HG03571 (cell line): ENCODE data around the gene OTULINL.

Experiments
- ATAC-seq: cut with Tn5 transposase; IDR thresholded peaks from one replicate; pipeline ENCODE4 v1.9.1; 2021; ENCODE audit not compliant: unreplicated experiment

OTULINL gene

DNA sequence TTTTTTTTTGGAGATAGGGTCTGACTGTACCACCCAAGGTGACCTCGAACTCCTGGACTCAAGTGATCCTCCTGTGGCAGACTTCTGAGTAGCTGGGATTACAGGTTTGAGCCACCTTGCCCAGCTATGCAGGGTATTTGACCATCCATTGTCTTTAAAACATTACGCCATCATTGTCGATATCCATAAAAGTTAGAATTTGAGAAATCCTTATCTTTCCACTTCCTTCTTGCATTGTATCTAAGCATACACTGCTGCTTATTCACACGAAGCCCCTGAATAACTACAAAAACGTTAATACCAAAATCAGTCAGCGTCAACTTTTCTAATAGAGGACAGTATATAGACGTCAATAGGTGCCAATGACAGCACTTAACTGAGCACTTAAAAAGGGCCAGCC lies 5.4 kb upstream of the OTULINL start:
- ATAC-seq, result no peak

DNA sequence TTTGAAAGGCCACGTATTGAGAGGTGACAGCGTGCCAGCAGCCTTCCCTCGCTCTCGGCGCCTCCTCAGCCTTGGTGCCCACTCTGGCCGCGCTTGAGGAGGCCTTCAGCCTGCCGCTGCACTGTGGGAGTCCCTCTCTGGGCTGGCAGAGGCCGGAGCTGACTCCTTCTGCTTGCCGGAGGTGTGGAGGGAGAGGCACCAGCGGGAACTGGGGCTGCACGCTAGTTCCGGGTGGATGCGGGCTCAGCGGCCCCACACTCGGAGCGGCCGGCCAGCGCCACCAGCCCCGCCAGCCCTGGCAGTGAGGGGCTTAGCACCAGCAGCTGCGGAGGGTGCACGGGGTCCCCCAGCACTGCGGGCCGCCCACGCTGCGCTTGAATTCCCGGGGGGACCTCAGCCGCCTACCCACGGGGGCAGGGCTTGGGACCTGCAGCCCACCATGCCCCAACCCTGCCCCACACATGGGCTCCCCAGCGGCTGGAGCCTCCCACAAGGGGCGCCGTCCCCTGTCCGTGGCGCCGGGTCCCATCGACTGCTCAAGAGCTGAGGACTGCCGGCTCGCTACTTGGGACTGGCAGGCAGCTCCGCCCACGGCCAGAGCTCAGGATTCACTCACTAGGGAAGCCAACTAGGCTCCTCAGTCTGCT lies 4.4 kb upstream of the OTULINL start:
- ATAC-seq, result no peak

DNA sequence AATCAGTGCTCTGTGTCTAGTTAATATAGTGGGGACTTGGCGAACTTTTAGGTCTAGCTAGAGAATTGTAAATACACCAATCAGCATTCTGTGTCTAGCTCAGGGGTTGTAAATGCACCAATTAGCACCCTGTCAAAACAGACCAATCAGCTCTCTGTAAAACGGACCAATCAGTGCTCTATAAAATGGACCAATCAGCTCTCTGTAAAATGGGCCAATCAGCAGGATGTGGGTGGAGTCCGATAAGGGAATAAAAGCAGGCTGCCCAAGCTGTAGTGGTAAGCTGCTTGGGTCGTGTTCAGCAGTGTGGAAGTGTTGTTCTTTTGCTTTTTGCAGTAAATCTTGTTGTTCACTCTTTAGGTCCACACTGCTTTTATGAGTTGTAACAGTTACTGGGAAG lies 3.6 kb upstream of the OTULINL start:
- no peak for ATAC-seq

DNA sequence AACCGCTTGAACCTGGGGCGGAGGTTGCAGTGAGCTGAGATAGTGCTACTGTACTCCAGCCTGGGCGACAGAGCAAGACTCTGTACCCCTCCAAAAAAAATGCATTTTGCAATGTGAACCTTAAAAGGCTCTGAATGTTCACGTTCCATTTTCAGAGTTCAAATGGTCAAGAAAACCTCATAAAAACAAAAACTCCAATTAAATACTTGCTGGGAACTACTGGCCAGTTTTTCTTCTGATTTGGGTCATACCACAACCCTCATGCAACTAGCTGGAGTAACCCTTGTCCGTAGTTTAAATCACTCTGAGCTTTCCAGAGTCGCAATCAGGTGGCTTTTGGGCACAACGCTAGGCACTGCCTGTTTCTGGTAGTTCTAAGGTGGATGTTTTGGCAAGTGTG lies 2.3 kb upstream of the OTULINL start:
- ATAC-seq, result no peak

DNA sequence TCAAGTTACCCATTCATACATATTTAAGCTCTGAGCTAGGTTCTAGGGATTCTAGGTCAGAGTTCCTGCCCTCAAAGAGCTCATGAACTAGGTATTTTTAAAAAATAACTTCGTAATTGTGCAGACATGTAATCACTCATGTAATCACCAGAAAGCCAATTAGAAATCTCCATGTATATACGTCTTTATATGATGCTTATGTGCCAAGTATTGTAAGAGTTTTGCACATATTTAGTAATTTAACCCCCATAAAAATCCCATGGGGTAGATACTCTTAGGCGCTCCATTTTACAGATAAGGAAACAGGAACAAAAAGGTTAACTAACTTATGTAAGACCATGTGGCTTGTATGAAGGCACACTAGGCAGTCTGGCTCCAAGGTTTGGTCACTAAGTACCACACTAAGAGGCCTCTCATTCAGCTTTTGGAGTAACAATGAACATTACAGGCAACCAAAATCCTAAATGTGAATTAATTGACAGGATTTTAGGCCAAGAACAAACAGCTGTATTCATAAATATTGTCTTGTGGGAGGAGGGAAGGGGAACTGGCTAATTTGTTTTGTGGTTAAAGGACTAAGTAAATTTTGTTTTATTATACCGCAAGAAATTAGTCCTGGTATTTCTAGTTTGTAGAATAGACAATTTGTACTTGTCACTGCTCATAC lies 1.7 kb upstream of the OTULINL start:
- no peak for ATAC-seq

DNA sequence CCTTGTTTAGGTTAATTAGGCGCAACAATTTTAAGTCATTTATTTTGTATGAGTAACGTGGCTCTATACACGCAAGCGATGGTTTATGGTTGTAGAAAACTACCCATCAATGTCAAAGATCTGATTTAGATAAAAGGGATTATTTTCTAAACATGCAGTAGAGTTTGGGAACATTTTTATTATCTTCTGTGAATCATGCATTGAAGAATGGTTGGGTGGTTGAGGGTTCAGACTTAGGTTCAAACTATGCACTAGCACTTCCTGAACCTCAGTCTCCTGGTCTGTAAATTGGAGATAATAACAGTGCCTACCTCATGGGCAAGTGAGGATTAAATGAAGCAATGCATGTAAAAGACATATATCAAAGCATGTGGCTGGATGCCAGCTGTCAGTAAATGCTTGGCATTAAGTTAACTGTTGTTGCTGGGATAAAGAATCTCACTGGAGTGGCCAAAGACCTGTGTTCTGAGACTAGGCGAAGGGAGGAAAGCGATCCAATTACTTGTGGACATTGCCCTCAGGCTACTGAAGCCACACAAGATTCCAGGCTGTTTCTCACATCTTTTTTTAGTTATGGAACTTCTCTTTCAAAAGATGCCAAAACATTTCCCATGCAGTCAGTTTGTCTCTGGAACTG lies 1.1 kb upstream of the OTULINL start:
- ATAC-seq, result no peak

DNA sequence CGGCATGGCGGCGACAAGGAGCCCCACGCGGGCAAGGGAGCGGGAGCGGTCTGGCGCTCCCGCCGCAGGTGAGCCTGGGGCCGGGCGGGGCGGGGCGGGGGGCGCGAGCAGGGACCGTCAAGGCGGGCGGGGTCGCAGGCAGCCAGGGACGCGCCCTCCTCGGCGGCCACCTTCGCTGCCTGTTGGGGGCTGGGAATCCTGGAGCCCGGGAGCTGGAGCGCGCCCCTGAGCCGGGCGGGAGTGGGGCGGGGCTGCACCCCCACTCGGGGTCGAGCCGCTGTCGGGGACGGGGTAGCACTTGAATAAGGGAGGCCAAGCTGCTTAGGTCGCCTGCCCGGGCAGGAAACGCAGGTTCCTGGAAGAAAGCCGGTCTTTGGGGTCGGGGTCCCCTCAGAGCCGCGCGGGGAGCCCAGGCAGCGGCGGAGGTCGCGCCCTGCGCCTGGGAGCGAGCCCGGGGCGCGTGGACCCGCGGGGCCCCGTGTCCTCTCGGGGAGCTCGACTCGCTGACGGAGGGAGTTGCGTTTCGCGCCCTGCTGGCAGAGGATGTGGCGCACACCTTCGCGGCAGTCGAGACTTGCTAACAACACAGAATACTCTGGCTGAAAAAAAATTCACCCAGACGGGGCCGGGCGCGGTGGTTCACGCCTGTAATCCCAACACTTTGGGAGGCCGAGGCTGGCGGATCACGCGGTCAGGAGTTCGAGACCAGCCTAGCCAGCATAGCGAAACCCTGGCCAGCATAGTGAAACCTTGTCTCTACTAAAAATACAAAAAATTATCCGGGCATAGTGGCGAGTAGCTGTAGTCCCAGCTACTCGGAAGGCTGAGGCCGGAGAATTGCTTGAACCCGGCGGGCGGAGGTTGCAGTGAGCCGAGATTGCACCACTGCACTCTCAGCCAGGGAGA lies 552 bp downstream of the OTULINL start:
- ATAC-seq, result peak; percentile 61

DNA sequence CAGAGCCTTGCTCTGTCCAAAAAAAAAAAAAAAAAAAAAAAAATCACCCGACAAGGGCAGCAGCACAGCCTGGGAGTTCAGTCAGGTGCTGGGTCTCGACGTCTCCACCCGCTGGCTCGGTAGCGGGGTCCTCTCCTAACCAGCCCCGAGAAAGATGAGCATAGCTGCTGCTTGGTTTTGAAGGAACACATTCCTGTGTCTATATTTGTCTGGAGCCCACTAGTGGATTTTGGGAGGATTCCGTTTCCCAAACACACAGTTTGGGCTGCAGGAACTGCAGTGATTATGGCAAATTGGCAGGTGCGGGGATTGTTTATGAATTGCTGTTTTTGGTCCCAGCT lies 1.2 kb downstream of the OTULINL start:
- ATAC-seq, result no peak

DNA sequence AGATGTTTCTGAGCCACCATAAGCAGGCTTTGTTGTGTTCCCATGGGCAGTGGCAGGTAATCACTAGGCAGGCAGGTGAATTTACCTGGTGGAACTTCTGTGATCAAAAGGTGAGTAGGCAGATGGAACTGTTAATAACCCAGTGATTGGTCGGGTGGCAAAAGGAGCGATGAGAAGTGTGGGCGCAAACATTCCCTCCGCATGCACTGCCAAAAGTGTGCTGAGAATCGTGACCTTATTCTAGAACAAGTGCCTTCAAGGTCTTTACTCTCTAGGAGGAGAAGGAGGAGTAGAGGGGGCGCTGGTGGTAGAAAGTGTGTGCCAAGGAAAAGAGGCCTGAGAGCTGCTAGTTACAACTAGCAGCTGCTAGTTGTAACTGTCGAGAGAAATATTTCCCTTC lies 3.3 kb downstream of the OTULINL start:
- no peak for ATAC-seq

DNA sequence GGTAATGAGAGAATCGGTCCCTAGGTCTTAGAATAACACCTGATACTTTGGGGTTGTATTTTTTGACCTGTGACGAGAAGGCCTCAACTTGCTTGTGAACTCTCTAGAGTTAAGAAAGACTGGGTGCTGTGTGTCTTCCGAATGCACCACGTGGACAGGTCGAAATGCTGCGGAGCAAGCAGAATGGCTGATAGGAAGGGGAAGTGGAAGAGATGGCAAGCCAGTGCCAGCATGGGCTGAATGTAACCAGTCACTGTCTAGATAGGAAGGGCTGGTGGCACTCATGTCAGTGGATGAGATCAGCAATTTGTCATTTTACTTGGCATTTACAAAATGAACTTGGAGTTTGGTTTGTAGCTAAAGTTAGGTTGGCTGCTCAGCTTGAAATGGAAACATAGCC lies 5.6 kb downstream of the OTULINL start:
- no peak for ATAC-seq

DNA sequence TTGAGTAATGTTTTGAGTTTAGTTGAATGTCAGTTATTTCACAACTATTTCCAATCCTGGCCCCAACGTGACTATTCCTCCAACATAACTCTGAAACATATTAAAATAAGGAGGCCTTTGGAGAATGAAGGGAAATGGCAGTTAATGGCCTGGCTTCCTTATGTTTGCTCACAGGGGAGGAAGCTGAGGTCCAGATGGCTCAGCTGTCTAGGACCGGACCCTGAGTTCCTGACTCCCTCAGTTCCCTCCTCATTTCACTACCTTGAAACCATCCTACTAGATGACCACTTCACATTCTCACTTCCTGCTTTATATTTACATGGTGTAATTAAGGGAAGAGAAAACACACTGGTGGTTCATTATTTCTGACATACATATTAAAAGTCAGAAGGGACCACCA lies 6.6 kb downstream of the OTULINL start:
- peak; percentile 78 for ATAC-seq

DNA sequence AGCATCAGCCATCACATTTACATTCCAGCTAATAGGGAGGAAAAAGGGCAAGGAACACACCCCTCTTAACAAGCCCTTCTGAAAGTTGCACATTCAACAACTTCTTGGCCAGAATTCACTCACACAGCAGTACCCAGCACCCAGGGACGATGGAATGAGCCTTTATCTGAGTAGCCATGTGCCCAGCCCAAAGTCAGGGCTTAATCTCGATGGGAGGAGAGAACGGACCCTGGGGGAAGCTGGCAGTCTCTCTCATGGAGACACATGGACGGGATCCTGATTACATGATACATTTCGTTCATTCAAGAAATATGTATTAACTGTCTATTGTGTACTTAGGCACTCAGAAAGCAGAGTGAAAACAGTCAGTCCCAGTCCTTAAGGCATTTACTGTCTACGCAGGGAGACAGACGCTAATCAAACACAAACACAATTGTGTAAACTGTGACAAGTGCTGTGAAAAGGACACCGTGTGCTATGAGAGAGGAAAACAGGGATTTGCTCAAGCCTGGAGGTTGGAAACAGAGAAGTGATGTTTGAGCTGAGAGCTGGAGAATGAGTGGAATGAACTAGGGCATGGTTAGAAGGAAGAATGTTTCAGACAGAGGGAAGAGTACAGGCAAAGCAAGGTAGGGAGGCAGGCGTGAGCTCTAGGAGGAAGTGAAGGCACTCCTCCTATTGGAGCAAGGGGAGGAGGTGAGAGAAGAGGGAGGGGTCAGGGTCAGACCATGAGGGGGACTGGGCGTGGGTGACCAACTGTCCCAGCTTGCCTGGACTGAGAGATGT lies 7.4 kb downstream of the OTULINL start:
- ATAC-seq, result no peak

DNA sequence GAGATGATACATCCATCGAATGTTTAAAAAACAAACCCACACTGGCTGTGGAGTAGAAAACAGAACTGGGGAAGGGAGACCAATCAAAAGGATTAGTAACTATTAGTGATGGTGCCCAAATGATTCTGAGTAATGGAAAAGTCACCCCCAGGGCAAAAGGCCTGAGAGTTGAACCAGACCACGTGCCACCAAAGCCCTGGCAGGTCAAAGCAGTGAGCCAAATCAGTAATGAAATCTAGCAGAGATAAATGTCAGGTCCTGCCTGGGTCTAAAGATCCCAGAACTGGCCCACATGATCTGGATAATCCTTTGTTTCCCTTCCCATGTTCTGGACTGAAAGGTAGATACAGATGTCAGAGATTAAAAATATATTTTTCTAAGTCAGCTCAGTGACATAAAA lies 9.4 kb downstream of the OTULINL start:
- ATAC-seq, result no peak

DNA sequence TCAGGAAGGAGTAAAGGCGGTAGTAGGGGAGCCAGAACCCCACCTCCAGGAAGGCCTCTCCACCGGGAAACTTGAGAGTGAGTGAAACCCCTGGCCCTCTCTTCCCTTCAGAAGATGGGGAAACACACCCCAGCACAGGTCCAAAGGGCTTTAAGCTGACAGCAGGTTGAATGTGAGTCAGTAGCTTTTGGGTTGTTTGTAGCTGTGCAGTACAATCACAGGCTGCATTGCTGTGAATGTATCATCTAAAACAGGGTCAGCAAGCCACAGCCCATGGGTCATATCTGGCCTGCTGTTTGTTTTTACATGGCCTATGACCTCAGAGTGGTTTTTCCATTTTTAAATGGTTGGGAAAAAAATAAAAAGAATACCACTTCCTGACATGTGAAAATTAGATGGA lies 10.0 kb downstream of the OTULINL start:
- ATAC-seq, result no peak

DNA sequence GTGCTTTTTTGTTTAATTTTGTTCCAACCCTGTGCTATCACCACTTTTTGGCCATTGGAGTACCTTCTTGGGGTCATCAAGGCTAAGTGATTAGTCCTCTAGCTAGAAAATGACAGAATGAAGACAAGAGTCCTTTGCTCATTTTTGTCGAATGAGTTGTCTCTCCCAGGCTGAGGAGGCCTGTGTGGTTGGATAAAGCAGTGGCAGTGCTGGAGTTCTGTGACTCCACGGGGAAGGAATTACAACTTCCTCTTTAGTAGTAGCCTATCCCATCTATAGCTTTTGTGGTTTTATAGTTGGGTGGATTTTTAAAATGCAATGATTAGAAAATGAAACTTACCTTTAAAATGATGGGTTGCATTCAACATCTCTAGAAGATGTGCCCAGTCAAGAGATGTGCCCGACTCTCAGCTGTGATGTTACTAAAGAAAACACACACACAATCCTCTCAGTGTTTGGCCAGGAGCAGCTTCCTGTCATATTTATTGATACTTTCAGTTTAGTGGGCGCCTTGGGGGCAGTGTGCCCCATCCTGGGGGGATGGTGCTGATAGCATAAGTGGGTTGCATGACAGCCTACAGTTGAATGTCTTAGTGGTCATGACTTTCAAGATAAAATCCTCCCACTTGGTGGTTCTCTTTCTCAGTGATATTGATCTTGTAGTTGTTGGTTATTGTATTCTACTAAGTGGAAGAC lies 11.9 kb downstream of the OTULINL start:
- peak; percentile 28 for ATAC-seq

DNA sequence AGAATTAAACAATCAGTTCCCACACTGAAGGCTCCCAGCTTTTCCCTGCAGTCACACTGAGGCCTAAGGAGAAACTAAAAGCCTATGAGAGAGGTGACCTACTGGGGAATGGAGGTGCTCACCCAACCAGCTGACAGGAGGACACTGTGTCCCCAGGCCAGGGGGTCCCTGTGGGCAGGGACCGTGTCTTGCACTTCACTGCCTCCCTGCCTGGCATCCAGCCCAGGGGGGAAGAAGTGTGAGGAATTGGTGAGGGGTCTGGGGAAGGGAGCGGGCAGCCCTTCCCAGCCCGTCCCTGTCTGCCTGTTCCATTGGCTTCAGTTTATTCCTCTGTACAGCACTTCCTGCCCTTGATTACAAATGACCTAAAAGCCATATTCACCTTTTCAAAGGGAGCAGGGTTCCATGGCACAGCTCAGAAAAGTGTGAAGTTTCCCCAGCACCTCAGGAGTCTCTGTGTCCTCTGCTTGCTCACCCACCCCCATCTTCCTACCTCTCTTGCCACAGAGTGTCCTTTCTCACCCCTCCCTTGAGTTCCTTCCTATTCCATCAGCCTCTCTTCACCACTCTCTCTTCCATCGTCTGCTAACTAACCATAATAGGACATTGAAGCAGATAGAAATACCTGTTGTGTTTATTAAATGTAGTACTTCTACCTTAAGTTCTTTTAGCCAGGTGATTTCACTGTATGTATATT lies 12.9 kb downstream of the OTULINL start:
- no peak for ATAC-seq

DNA sequence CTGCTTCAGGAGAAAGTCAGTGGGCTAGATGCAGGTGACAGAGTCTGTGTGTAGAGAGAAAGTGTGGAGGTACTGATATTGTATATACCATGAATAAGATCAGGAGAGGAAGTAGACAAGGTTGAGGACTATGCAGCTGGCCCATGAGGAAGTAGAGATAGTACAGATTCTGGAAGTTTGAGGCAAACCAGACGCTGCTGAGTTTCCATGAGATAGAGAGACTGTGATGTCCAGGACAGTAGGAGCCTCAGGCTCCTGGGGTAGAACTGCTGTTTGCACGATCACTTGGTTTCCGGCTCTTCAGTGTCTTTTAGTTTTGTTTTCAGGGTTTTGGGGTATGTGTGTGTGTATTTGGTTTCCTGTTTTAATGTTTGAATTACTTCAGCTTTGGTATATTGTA lies 13.6 kb downstream of the OTULINL start:
- peak; percentile 77 for ATAC-seq

DNA sequence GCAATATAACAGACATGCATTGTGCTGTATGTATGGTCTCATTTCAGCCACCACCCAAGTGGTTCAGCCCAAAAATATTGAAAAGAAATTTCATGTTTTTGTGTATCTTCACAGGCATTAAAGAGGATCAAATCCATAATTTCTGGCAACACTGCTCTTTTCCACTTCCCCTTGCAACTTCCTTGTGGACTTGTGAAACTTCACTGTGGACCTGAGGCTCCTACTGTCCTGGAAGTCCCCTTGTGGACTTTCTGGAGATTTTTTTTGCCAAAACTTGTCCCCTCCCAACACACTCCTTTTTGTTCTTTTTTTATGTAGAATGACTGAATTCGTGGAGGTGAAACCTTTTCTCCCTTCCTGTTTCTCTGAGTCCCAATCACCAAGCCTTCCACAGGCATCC lies 14.3 kb downstream of the OTULINL start:
- ATAC-seq, result no peak

DNA sequence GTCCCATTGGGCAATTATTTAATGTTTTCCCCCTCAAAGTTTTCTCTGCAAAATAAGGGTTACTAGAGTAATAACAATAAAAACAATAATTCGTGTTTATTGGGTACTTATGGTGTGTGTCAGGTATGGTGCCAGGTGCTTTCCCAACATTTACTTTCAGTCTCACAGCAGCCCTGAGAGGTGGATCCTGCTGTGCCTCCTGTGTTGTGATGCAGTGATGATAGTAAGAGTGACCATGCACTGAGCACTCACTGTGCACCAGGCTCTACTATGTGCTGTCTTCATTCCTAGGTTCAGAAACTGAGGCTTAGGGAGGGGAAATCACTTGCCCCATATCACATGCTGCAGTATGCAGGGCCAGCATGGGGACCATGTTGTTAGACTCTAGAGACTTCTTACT lies 15.5 kb downstream of the OTULINL start:
- ATAC-seq, result no peak

DNA sequence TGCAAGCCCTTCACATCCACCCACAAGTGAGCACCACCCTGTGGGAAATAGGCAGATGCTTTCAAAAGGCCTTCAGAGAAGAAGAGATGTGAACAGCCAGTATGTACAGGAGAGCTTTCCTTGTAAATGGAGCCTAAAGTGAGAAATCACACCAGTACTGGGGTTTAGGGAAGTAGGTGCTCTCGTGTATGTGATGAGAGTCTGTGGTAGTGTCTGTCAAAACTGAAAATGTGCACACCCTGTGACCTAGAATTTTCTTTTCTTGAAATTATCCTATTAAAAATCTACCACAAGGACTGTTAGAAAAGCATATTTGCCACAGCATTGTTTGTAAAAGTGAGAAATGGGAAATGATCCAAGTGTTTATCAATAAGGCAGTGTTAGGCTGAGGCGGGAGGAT lies 16.6 kb downstream of the OTULINL start:
- no peak for ATAC-seq
